Femur (tissue), 1 donor: ENCODE results near the gene ABRAXAS1.
"Not testable (repeated sequence)": the region's sequence is repeated elsewhere in the genome, so short reads cannot be mapped to it uniquely, and the experiment has no call there.

Experiments
- DNase-seq: peaks from one replicate; pipeline ENCODE4 v3.0.0-alpha.2; 2017

The ABRAXAS1 gene

DNA sequence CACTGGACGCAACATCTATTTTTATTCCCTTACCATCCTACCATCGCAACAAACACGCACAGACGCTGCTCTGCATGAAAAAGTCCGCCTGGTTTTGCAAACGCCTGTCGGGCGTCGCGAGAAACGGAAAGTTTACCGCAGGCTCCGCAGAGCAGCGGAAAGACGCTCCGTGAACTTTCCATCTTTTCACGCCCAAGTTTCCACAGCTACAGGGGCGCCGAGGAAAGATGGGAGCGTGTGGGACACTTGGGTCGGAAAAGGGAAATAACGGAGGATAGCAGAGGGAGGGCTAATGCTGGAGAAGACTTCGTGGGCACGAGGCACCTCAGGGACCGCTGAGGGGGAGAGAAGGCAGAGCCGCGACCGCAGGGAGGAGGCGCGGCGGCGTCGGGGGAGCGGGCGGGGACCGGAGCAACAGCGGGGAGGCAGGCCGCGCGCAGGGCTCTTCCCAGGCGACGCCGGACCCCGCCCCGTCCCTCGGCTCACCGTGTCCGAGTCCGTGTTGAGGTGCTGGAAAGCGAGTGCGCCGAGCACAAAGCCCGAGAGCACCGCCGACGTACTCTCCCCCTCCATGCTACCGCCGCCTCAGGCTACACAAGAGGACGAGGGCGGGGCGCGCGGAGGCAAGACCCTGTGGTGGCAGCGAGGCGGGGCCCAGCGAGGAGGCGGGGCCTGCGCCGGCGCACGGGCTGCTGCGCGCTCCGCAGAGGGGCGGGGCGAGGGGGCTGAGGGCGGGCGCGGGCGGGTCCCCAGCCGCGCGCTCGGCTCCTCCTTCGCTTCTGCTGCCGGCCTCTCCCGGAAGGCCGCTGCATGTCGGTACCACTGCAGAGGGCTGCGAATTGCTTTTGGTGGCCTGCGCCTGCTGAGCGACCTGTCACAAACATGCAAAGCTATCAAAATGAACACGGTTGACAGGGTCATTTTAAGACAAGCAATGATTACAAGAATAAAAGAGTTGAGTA is at the start of gene ABRAXAS1:
Gene ABRAXAS1 (minus strand): TSS at position 601 of the 962 bp plus-strand sequence. CDS start 28 bp downstream, at position 573.
- peak; percentile 97 for DNase-seq

- DNase-seq = no peak
Measured at GRCh38 chr4:83527671-83528070, 42.8 kb upstream of the ABRAXAS1 start.

- no peak for DNase-seq
Measured at GRCh38 chr4:83522239-83522638, 37.3 kb upstream of the ABRAXAS1 start.

DNA sequence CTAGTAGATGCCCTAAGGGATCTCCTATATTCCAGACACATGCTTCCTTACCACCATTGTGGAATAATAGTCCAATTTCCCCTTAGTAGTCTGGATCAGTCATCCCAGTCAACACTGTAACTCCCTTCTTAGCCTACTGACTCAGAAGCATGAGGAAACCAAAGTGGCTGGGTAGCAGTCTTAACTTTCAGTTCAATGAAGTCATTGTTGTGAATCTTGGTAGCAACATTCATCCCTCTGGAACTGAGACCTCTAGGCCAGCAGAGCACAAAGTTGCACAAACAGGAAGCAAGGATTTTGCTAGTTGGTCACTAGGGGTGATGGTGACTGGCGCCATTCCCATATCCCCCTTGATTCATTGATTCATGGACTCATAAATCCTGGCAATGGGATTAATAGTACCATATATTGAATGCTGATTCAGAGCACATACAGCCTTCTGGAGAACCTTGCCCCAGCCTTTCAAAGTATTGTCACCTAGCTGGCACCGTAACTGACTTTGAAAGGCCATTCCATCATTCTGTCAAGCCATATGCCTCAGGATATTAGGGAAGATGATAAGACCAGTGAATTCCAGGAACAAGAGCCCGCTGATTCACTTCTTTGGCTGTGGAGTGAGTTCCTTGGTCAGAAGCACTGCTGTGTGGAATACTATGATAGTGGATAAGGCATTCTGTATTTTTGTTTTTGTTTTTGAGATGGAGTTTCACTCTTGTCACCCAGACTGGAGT is 31.3 kb upstream of the ABRAXAS1 start:
- no peak for DNase-seq

- no peak for DNase-seq
Measured at GRCh38 chr4:83510442-83510841, 25.5 kb upstream of the ABRAXAS1 start.

DNA sequence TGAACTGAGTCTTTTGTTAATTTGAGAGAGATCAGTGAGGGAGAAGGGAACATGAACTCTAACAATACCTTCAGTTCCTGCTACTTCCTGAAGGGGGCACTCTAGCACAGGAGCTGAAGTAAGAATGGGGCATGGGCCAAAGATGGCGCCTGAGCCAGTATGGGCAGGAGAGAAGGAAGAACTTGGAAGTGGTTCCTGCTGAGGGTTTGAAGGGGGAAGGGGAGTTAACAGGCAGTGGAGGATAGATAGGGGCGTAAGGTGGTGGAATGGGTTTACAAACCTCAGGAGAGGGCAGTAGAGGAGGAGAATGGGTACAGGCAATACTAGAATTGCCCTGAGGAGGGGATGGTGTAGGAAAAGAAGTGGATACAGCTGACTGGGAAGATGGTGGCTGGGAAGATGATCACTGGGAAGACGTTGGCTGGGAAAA is 24.3 kb upstream of the ABRAXAS1 start:
- not testable (repeated sequence) for DNase-seq

DNA sequence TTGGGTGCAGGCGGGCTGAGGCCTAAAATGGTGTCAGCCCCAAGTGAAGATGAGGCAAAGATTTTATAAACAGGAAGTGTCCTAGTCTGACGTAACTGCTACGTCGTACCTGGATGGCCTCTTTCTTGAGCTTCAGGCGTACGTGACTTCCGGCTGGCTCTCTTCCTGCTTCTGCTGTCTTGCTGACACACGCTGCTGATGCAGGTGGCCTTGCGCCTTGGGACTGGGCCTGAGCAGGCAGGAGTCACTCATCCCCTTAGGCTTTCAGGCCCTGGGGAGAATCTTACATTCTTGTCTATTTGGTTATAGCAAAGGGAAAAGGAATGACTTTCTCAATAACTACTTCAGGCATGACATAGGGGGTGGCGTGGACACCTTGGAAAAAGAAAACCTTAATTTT is 20.1 kb upstream of the ABRAXAS1 start:
- DNase-seq = no peak

DNA sequence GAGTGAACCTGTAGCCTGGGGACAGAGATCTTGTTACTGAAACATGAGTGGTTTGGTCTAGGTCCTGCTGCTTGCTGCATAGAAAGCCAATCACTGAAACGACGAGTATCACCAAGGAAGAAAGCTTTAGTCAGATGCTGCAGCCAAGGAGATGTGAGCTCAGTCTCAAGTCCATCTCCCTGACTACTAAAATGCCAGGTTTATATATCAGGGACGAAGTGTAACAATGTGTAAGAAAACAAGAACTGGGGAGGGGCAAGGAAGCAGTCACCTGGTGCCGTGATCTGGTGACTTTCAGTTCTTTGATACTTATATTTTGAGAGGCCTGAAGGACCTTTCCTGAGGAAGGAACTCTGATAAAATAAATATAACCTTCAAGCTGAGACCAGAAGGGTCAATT is 19.6 kb upstream of the ABRAXAS1 start:
- no peak for DNase-seq

GRCh38 chr4:83503974-83504373 is 19.1 kb upstream of the ABRAXAS1 start:
- DNase-seq = no peak

GRCh38 chr4:83501671-83502070 is 16.8 kb upstream of the ABRAXAS1 start:
- not testable (repeated sequence) for DNase-seq

DNA sequence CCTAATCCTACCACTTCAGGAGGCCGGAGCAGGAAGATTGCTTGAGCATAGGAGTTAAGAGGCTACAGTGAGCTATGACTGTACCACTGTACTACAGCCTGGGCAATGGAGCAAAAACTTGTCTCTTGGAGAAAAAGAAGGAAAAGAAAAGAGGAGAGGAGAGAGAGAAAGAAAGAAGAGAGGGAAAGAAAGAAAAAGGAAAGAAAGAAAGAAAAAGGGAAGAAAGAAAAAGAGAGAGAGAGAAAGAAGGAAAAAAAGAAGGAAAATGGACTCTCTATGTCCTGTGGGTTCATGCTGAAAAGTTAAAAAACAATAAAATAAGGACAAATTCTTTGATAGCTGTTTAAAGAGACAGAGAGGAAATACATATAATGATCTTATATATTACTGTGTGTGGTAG is 13.3 kb upstream of the ABRAXAS1 start:
- no peak for DNase-seq

- DNase-seq = not testable (repeated sequence)
Measured at GRCh38 chr4:83496085-83496917, 11.4 kb upstream of the ABRAXAS1 start.

DNA sequence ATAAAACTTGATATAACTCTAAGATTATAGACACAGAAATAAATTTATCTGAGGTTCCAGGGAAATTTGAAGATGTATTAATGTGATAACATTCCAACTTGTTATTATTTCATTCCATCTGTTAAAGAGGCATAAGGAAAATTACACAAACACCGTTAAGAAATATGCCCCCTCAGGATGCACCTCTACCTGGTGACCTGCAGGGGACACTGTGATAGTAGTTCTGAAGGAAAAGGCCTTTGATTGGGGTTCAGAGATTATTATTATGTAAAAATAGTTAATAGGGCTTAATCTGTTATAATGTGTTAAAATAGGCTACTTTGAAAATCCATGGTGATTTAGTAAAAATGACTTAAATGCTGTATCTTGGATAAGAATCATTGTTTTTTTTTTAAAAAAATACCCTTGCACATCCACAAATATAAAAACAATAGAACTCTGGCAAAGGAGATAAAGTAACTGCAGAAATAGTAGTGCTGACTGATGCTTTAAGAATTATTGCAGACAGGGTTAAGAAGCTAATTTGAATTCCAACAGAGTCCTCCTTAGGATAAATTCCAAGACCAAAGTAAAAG is 6.1 kb upstream of the ABRAXAS1 start:
- no peak for DNase-seq

GRCh38 chr4:83489711-83490326 is 4.9 kb upstream of the ABRAXAS1 start:
- no peak for DNase-seq

DNA sequence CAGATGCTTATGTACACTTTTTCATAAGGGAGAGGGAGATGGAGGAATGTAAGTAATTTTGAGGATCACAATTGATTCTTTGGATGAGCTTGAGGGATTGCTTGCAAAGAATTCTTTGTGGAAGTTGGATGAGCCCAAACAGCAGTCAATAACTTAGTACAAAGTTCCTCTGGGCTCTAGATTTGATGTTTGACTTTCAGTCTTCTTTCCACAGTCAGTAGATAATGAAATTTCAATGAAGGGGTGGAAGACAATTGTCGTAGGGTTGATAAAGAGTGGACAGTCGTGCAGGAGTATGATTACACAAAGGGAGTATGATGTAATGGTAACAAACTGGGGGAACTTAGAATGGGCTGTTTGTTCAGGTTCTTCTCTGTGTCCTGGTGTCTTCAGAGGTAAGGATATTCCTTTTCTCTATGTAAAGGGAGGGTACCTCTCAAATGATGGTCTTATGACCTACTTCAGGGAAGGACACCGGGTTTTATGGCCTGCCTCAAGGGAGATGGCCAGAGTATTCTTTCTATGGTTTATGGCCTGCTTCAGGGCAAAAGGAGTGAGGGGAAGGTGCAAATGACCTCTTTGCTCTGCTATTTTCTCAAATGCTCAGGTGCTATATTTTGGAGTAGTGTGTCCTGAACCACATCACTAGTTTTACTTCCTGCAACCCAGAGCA is 1.7 kb upstream of the ABRAXAS1 start:
- no peak for DNase-seq

GRCh38 chr4:83473966-83474365 is 10.9 kb downstream of the ABRAXAS1 start:
- no peak for DNase-seq

DNA sequence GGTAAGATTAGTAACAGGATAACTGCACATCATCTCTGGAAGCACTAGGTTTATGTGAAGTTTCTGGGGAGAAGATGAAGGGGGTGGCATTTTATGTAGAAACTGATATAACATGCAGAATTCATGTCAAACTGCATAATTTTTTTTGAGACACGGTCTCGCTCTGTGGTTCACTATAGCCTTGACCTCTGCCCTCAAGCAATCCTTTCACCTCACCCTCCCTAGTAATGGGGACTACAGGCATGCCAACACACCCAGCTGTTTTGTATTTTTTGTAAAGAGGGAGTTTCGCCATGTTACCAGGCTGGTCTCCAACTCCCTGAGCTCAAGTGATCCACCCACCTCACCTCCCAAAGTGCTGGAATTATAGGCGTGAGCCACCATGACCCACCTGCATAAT is 11.5 kb downstream of the ABRAXAS1 start:
- no peak for DNase-seq

DNA sequence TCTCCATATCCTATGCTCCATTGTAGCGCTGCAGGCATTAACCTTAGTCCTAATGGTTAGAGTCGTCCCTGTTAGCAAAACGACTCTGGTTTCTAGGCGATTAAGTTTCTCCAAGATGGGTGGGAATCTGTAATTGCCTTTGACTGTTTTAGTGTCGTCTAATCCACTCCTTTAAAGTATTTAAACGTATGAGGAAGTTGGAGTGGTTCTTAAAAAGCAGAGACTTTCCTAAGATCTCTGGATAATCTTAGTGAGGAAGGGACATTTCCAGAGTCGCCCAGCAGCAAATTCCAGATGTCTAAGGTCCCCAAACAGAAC is 28.8 kb downstream of the ABRAXAS1 start:
- DNase-seq = no peak

- DNase-seq = peak; percentile 98
Measured at GRCh38 chr4:83455281-83456183, 29.4 kb downstream of the ABRAXAS1 start, which contains the start of the genes HELQ and MRPS18C. Gene HELQ (minus strand): TSS chr4:83455823. CDS start chr4:83455693, 130 bp downstream. Gene MRPS18C (plus strand): TSS chr4:83456058. CDS start chr4:83456078, 20 bp downstream.

DNA sequence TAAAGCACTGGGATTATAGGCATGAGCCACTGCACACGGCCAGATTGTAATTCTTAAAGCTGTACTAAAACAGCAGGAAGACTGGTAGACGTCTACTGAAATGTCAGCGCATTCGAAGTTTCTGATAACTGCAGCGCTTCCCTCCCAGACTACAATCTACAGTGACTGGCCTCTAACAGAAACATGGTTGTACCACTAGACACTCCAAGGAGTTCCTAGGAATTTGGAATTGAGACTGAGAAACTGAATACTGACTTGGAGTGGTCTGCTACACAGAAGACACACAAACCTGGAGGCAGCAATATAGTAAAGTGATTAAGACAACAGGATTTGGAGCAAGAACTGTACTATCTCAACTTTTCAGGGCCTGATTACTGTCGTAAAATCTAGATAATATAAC is 30.2 kb downstream of the ABRAXAS1 start:
- no peak for DNase-seq
